ENCODE data around the gene CREBL2. TPM values are rescaled to one million over a fixed set of nuclear protein-coding genes. Genes with fewer than 3 reads are reported as not detected.

The CREBL2 gene
- polyA plus RNA-seq, 2 donors: 5.5 to 8.1 TPM

Other genes starting within 250 kb of the CREBL2 start
- 1 to 10 TPM; 6.3 to 9.2 TPM for gene DUSP16, start 49.0 kb upstream of the CREBL2 start, polyA plus RNA-seq
- under 1 TPM; 0.20 to 0.24 TPM for gene GPR19, start 84.3 kb downstream of the CREBL2 start, polyA plus RNA-seq
- gene CDKN1B, start 105.5 kb downstream of the CREBL2 start, polyA plus RNA-seq: 10 to 100 TPM; 17.5 to 26.2 TPM
- gene APOLD1, start 173.8 kb downstream of the CREBL2 start, polyA plus RNA-seq: 1 to 10 TPM in 1 of 2 donors, under 1 TPM in 1; 0.77 to 2.4 TPM
- gene DDX47, start 201.5 kb downstream of the CREBL2 start, polyA plus RNA-seq: 10 to 100 TPM; 17.7 to 33.4 TPM